Uterus (tissue), 2 donors: ENCODE data around the gene CCDC117.
"Not testable (repeated sequence)": the region's sequence is repeated elsewhere in the genome, so short reads cannot be mapped to it uniquely, and the experiment has no call there.

Experiments used
- POLR2A ChIP-seq, 2 donors: fragments of 450-650 bp; IDR thresholded peaks; one replicate each; pipeline ENCODE4 v1.6.1; 2016; ENCODE audit warnings: antibody characterized with exemption in 2 of 2, mild to moderate bottlenecking in 1 of 2, moderate library complexity in 1 of 2
- TF ChIP-seq, protein P1 (sequence below), 4 experiments: fragments of 200-600 bp in 2 of 4; fragments of 450-650 bp in 2 of 4; sonication (generic) in 2 of 4; IDR thresholded peaks; one replicate each; pipeline ENCODE4 v1.5.1; 2016 to 2019; ENCODE audit warnings: antibody characterized with exemption in 4 of 4, mild to moderate bottlenecking in 2 of 4, moderate library complexity in 1 of 4

DNA sequence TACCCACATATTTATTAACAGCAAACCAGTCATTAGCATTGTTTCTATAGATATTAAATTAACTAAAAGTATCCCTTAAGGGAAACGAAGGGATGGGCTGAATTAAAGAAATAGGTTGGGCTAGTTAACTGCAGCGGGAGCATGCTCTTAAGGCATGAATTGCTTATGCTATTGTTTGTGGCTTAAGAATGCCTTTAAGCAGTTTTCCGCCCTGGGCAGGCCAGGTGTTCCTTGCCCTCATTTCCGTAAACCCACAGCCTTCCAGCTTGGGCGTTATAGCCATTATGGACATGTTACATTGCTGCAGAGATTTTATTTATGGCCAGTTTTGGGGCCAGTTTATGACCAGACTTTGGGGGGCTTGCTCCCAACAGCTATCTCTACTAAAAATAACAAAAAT is 32.9 kb downstream of the CCDC117 start:
- TF ChIP-seq, protein P1, sequence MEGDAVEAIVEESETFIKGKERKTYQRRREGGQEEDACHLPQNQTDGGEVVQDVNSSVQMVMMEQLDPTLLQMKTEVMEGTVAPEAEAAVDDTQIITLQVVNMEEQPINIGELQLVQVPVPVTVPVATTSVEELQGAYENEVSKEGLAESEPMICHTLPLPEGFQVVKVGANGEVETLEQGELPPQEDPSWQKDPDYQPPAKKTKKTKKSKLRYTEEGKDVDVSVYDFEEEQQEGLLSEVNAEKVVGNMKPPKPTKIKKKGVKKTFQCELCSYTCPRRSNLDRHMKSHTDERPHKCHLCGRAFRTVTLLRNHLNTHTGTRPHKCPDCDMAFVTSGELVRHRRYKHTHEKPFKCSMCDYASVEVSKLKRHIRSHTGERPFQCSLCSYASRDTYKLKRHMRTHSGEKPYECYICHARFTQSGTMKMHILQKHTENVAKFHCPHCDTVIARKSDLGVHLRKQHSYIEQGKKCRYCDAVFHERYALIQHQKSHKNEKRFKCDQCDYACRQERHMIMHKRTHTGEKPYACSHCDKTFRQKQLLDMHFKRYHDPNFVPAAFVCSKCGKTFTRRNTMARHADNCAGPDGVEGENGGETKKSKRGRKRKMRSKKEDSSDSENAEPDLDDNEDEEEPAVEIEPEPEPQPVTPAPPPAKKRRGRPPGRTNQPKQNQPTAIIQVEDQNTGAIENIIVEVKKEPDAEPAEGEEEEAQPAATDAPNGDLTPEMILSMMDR (IDR thresholded peaks at IDR 0.05): not testable (repeated sequence)
- TF ChIP-seq POLR2A (IDR thresholded peaks at IDR 0.05): not testable (repeated sequence)
